KBM-7 (cell line): ENCODE measurements around the gene MYH14.

Experiments used
- DNase-seq: peaks from one replicate; pipeline ENCODE4 v3.0.0-alpha.2; 2015
- in situ Hi-C: fragments of 300-500 bp; cut with MboI; formaldehyde crosslinking; loops from 2 replicates; pipeline ENCODE4 v1.14.3; 2020; ENCODE audit warnings: low sequenced_read_pairs, low pct_unique_long_range_greater_than_20kb, mixed read lengths

MYH14 gene

DNA sequence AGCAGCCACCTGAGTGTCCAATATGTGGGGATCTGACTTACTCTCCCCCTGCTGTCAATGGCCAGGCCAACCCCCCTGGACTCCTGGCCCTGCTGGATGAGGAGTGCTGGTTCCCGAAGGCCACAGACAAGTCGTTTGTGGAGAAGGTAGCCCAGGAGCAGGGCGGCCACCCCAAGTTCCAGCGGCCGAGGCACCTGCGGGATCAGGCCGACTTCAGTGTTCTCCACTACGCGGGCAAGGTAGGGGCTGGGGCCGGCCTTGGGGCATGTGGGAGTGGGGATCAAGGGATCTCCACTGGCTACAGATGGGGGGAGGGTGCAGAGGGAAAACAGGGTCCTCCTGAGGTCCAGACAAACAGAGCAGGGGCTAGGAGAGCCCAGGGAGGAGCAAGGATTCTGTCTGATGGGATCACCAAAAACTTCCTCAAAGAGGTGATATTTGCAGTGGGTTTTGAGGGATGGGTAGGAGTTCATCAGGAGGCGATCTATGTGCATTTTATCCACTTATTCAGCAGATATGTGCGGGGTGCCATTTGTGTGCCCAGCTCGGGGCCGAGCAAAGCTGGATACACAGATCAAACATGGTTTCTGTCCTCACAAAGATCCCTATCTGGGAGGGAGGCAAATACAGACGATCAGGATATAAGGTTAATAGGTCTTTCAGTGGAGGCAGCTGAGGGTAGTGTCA lies 47.2 kb downstream of the MYH14 start:
- in situ Hi-C loops: no loop called here
- no peak for DNase-seq

DNA sequence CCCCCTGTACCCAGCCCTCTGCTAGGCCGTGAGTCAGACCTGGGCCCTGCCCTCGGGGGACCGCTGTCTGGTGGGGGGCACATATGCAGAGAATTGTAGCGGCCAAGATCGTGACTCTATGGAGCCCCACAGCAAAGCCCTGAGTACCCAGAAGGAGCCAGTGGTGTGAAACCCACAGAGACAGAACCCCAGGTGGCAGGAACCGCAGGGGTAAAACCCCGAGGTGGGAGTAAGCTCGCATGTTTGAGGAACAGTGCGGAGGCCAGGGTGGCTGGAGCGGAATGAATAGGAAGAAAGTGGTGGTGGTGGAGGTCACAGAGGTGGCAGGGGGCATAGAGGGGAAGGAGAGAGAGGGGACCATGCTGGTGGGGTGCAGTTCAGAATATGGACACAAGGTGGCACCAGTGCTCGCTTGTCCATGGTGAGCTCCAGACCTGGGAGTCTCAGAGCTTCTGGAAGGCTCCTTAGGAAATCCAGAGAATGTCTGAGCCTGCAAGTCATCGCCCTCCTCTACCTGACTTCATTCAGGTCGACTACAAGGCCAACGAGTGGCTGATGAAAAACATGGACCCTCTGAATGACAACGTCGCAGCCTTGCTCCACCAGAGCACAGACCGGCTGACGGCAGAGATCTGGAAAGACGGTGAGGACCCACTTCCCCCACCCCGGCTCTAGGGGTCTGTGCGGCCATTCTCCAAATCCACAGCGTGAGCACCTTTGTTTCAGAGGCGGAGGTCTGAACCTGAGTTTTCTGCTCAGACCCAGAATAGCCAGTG lies 48.9 kb downstream of the MYH14 start:
- in situ Hi-C loops: no loop called here
- DNase-seq: peak; percentile 55

DNA sequence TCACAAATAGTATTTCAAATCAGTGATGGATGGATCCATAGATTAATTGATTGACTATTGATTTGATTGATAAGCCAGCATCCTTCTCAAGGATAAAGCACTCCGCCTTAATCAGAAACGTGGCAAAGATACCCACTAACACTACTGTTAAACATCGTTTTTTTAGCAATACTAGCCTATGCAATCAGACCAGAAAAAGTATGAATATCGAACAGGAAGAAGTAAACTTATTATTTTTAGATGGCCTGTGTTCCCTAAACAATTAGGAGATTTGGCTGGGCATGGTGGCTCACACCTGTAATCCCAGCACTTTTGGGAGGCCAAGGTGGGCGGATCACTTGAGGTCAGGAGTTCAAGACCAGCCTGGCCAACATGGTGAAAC lies 49.5 kb downstream of the MYH14 start:
- in situ Hi-C loops: no loop called here
- no peak for DNase-seq

DNA sequence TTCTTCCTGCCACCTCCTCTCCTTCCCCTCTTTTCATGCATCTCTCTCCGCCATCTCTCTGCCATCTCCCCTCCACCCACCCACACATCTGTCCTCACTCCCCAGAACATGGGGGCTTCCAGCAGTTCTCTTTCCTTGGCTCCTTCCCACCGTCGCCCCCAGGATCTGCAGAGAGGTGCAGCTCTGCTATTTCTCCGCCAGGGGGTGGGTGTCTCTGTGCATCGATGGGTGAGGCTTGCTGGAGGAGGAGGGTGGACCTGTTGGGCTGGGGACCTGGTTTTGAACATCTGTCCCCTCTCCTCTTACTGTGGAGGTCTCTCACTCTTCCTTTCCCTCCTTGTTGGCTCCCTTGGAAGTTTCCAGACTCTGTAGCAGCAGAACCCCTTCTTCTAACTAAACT lies 51.7 kb downstream of the MYH14 start:
- no peak for DNase-seq
- in situ Hi-C loops: no loop called here

DNA sequence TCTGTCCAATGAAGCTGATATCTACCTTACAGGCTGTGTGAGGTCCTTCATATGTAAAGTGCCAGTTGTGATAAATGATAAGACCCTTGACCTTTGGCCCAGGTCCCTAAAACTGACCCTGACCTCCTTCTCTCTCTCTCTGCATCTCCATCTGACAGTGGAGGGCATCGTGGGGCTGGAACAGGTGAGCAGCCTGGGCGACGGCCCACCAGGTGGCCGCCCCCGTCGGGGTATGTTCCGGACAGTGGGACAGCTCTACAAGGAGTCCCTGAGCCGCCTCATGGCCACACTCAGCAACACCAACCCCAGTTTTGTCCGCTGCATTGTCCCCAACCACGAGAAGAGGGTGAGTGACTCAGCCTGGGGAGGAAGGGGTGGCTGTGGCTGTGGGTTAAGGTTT lies 53.7 kb downstream of the MYH14 start:
- in situ Hi-C loops: no loop called here
- DNase-seq: no peak

DNA sequence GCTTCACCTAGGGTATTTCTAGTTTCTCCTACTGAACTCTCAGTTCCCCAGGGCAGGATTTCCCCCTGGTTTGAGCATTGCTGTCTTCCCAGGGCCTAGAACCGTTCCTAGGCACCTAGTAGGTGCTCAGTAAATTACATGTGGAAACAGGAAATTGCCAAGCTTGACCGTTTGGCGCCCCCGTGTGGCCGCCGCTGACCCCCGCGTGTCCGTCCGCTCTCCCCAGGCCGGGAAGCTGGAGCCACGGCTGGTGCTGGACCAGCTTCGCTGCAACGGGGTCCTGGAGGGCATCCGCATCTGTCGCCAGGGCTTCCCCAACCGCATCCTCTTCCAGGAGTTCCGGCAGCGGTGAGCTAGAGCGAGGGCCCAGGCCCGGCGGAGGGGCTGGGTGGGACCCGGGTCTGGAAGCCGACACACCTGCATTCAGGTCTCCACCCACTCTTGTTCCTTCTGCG lies 55.5 kb downstream of the MYH14 start:
- in situ Hi-C loops: no loop called here
- peak; percentile 30 for DNase-seq

DNA sequence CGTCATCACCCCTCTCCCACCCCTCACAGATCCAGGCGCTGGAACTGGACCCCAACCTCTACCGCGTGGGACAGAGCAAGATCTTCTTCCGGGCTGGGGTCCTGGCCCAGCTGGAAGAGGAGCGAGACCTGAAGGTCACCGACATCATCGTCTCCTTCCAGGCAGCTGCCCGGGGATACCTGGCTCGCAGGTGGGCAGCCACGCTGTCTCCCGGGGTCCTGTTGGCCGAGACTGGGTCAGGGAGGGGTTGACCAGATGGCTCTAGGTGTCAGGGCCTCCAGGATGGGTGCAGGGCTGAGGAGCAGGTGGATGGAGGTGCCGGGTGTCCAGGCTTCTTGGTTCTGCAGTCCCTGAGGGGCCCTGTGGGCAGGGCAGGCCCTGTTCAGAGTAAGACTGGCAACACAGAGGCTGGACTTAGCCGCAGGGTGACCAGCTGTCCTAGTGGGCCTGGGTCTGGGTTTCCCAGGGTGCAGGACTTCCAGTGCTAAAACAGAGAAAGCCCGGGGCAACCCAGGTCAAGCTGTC lies 58.1 kb downstream of the MYH14 start:
- no peak for DNase-seq
- in situ Hi-C loops: no loop called here

DNA sequence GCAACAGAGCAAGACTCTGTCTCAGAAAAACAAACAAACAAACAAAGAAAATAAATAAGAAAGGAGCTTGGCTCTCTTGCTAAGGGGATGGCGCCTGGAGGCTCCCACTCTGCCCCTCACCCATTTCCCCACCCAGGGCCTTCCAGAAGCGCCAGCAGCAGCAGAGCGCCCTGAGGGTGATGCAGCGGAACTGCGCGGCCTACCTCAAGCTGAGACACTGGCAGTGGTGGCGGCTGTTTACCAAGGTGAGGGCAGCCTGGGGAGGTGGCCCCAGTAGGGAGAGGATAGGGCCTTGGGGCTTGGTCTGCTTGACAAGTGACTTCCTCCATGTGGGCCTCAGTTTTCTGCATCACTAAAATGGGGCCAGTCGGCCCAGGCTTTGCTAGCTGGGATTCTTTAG lies 59.8 kb downstream of the MYH14 start:
- in situ Hi-C loops: no loop called here
- no peak for DNase-seq

DNA sequence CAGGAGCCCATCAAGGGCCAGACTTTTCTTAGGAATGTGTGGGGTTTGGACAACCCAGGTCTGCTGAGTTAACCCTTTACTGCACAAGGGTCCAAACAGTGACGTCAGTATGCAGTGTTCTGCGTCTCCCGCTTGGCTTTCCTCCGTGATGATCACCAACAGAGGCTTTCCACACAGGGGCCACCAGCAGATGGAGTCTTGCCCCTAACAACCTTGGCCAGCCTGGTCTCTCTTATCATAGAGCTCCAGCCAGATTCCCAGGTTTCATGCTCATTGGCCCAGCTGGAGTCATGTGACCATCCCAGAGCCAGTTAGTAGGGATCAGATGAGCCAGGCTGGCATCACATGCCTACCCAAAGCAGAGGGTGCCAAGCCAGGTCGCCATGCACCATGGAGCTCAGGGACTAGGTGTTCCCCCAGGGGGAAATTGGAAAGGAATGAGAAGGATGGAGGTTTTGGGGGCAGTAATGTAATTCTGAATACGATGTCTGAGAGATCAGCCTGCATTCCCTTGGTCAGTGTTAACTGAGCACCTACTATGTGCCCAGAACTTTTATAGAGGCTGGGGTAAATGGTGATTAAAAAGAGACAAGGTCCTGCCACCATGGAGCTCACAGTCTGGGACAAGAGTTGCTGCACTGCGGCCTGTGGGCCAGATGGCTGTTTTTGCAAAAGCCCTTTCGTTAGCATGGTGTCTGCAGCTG lies 61.2 kb downstream of the MYH14 start:
- in situ Hi-C loops: no loop called here
- no peak for DNase-seq

DNA sequence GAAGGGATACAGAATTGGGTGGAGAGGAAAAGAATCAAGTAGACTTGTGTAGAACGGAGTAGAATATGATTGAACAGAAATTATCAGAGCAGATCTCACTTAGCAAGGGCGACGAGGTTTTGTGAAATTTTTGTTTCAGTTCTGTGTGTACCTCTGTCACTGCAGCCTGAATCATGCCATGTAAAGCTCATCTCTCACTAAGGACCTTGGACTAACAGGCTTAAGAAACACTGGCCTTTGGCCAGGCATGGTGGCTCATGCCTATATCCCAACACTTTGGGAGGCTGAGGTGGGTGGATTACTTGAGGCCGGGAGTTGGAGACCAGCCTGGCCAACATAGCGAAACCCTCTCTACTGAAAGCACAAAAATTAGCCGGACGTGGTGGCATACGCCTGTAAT lies 62.6 kb downstream of the MYH14 start:
- DNase-seq: no peak
- in situ Hi-C loops: no loop called here

DNA sequence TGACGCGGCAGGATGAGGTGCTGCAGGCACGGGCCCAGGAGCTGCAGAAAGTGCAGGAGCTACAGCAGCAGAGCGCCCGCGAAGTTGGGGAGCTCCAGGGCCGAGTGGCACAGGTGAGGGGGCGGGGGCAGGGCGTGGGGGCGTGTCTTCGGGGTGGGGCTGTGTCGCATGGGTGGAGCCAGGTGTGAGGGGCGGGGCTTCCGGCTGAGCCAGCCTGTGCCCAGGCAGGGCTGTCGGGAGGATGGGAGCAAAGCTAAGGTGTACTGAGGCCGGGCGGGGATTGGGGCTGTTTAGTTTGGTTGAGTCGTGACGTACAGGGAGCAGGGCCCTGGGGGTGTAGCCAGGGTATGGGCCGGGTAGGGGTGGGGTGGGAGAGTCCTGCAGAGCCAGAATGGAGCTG lies 63.5 kb downstream of the MYH14 start:
- in situ Hi-C loops: no loop called here
- DNase-seq: no peak

DNA sequence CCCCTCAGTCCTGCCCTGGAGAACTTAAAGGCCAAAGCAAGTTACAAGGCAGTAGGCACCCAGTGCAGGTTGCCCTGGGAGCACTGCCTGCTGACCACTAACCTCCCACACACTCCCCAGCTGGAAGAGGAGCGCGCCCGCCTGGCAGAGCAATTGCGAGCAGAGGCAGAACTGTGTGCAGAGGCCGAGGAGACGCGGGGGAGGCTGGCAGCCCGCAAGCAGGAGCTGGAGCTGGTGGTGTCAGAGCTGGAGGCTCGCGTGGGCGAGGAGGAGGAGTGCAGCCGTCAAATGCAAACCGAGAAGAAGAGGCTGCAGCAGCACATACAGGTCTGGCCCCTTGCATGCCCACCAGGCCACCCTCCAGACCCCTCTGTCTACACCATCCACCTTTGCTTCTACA lies 64.6 kb downstream of the MYH14 start:
- in situ Hi-C loops: no loop called here
- peak; percentile 10 for DNase-seq

DNA sequence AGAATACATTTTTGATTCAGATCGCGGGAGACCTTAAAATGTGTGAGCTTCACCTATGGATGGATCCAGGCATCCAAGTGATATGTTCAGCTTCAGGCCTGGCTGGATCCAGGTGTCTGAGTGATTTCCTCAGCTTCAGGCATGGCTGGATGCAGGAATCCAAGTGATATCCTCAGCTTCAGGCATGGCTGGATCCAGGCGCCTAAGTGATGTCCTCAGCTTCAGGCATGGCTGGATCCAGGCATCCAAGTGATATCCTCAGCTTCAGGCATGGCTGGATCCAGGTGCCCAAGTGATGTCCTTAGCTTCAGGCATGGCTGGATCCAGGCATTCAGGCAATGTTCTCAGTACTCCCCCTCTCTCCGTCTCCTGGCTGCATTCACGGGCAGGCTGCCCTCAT lies 65.1 kb downstream of the MYH14 start:
- in situ Hi-C loops: no loop called here
- no peak for DNase-seq

DNA sequence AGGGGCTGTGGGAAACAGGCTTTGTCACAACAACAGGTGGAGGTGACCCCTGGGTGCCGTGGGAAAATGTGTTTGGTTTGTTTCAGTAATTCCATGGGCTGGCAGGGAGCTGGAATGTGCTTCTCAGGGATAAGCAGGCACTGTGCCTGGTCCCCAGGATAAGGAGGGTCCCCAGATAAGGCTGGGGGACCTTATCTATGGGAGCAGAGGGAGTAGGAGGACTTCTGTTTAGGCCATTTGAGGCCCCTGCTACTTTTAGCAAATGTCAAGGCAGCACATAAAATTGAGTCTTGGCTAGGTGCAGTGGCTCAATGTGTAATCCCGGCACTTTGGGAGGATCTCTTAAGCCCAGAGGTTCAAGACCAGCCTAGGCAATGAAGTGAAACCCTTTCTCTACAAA lies 66.2 kb downstream of the MYH14 start:
- no peak for DNase-seq
- in situ Hi-C loops: no loop called here

DNA sequence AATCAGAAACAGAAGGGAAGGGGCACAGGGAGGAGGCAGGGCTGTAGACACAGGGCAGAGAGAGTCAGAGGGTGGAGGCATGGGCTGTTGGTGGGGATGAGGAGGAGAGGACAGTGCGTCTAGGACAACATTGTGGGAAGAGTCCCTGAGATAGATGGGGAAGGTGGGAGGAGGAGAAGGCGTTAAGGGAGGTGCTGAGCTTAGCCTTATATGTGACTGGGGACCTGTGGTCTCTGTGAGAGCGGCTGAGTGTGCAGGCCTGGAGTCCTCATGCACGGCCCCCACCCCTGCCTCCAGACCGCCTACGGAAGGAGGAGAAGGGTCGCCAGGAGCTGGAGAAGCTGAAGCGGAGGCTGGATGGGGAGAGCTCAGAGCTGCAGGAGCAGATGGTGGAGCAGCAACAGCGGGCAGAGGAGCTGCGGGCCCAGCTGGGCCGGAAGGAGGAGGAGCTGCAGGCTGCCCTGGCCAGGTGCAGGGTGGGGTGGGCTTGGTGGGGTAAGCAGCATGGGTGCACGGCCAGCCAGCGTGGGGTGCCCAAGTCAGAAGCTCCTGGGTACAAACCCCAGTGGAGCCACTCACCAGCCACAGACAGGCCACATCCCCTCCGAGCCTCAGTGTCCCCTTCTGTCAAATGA lies 69.0 kb downstream of the MYH14 start:
- in situ Hi-C loops: no loop called here
- DNase-seq: no peak

DNA sequence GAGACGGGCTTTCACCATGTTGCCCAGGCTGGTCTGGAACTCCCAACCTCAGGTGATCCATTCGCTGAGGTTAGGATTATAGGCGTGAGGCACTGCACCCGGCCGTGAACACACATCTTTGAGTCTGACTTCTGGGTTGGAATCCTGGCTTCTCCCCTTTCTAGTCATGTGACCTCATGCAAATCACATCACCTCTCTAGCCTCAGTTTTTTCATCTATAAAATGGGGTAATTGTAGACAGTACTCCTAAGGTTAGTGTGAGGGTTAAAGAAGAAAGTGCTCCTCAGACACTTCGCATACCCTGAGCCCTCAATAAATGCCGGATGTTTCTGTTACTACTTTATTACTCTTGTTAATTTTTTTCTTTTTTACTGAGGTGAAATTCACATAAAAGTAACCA lies 70.4 kb downstream of the MYH14 start:
- in situ Hi-C loops: no loop called here
- no peak for DNase-seq

DNA sequence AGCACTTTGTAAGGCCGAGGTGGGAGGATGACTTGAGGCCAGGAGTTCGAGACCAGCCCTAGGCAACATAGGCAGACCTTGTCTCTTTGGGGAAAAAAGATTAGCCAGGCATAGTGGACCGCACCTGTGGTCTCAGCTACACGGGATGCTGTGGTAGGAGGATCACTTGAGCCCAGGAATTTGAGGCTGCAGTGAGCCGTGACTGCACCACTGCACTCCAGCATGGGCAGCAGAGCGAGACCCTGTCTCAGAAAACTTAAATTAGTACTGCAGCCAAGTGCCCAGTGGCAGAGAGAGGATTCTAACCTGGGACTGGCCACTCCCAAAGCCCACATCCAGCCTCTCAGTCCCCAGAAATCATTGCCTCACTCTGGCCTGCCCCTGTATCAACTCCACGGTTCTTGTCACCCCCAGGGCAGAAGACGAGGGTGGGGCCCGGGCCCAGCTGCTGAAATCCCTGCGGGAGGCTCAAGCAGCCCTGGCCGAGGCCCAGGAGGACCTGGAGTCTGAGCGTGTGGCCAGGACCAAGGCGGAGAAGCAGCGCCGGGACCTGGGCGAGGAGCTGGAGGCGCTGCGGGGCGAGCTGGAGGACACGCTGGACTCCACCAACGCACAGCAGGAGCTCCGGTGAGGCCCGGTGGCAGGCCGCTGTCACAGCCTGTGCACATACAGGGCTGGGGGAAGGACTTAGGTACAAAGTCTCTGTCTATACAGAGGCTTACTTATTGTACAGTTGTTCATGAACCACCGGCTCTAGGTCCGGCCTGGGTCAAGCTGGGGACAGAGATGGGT lies 72.4 kb downstream of the MYH14 start:
- in situ Hi-C loops: no loop called here
- no peak for DNase-seq

DNA sequence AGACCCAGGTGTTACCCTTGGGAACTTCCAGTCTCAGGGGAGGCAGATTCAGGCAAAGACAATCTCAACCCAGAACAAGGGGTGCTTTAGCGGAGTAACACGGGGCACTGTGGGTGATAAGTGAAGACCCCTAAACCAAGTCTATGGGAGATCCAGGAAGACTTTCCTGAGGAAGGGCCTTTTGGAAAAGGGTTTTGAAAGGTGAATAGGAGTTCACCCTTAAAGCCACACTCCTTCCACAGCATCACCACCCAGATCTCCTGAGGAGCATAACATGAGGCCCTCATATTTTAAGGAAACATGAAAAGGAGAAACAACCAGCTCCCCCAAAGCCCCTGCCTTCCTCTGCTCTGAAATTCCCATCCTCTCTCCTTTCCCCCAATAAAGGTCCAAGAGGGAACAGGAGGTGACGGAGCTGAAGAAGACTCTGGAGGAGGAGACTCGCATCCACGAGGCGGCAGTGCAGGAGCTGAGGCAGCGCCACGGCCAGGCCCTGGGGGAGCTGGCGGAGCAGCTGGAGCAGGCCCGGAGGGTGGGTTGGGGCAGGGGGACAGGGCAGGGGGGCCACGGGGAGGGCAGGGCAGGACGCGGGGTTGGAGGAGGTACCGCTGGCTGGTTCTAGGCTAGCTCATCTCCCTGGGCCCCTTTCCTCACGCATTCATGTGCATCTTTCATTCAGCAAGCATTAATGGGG lies 73.1 kb downstream of the MYH14 start:
- in situ Hi-C loops: no loop called here
- no peak for DNase-seq
